ENCODE results near the gene GAB4. TPM values are rescaled to one million over a fixed set of nuclear protein-coding genes. Genes with fewer than 3 reads are reported as not detected.

The GAB4 gene
- total and polyA plus RNA-seq, 2 of the 13 experiments (the other 11 are each of a cell fraction or from before 2014, with no cell fraction given) = not detected

- H3K36me3 ChIP-seq (replicated peaks in 1 of 2; ENCODE audit: control insufficient read depth in 1 of 2, insufficient read depth in 2 of 2, low read length in 2 of 2) = no peaks in the 10 kb centered on the region
- H3K27ac ChIP-seq (ENCODE audit: extremely low read length, insufficient read depth, low read length) = no peak overlapping the region
- no peak overlapping the region for H3K4me3 ChIP-seq (replicated peaks in 1 of 3; ENCODE audit: insufficient read depth in 1 of 3, low read depth in 2 of 3, low read length in 3 of 3)
- ATAC-seq (no peak), FAIRE-seq (no peak), DNase-seq (ENCODE audit: low spot score) (no peak)
- no peak overlapping the region for H3K9ac ChIP-seq (ENCODE audit: insufficient read depth, low read depth, low read length)
- H3K9me3 ChIP-seq (ENCODE audit: low read length) = no peaks in the 10 kb centered on the region
- WGBS (ENCODE audit: low lambda C conversion rate) = 6% methylated on average over 1 of the region's 1 CpG
- H2AFZ ChIP-seq (ENCODE audit: low read length) = no peak overlapping the region
- CTCF ChIA-PET (ENCODE audit: low intra/inter-chr PET ratio, low total read pairs) = no interaction called here
- POLR2A ChIA-PET = no interaction called here
- intact Hi-C loops (cut with micrococcal nuclease; ENCODE audit: unreplicated experiment) = no loop called here
- in situ Hi-C loops (cut with HindIII; ENCODE audit: extremely low pct_ligation_motif_present, low pct_unique_long_range_greater_than_20kb) = no loop called here
- no peaks in the 10 kb centered on the region for H3K79me2 ChIP-seq (ENCODE audit: insufficient read depth, low read length)
- no peaks in the 10 kb centered on the region for H3K4me1 ChIP-seq (ENCODE audit: insufficient read depth, low read length)
- no peaks in the 10 kb centered on the region for H4K20me1 ChIP-seq (ENCODE audit: insufficient read depth, low read length)
- no peaks in the 10 kb centered on the region; a peak in 1 of 5 replicates for H3K27me3 ChIP-seq (ENCODE audit: control insufficient read depth in 1 of 2, insufficient read depth in 2 of 2, low read length in 2 of 2)
- H3K4me2 ChIP-seq (ENCODE audit: low read depth, low read length) = no peak overlapping the region
- BruUV-seq (replicated peaks) = no TSS peak
- TF ChIP-seq PAF1 (CRISPR knock-in tag; IDR thresholded peaks at IDR 0.05) = no peak
- no peak for TF ChIP-seq GLI4 (CRISPR knock-in tag; IDR thresholded peaks at IDR 0.05; ENCODE audit: borderline replicate concordance)
- no peak for TF ChIP-seq ZNF251 (CRISPR knock-in tag; IDR thresholded peaks at IDR 0.05)
- no peak for TF ChIP-seq REST (IDR thresholded peaks at IDR 0.05; ENCODE audit: borderline replicate concordance in 1 of 2, low read depth in 1 of 2, low read length in 2 of 2)
- no peak for TF ChIP-seq ZNF574 (CRISPR knock-in tag; IDR thresholded peaks at IDR 0.05)
- no peak for TF ChIP-seq THYN1 (CRISPR knock-in tag; IDR thresholded peaks at IDR 0.05; ENCODE audit: borderline replicate concordance, low read depth)
- no peak for TF ChIP-seq NBN (conservative IDR thresholded peaks at IDR 0.05)
- no peak for TF ChIP-seq BRF2 (CRISPR knock-in tag; IDR thresholded peaks at IDR 0.05)
- no peak for TF ChIP-seq ZNF792 (CRISPR knock-in tag; IDR thresholded peaks at IDR 0.05)
- TF ChIP-seq ZNF567 (CRISPR knock-in tag; IDR thresholded peaks at IDR 0.05; ENCODE audit: borderline replicate concordance) = no peak
- no peak for TF ChIP-seq RBFOX2 (IDR thresholded peaks at IDR 0.05; ENCODE audit: low read depth, low read length)
- no peak for TF ChIP-seq PREB (CRISPR knock-in tag; IDR thresholded peaks at IDR 0.05)
- TF ChIP-seq TEAD2 (CRISPR knock-in tag; IDR thresholded peaks at IDR 0.05) = no peak
- no peak for TF ChIP-seq IRF2 (CRISPR knock-in tag; IDR thresholded peaks at IDR 0.05)
Observed at GRCh38 chr22:17047656-17048055, 39.6 kb upstream of the GAB4 start.

All from HepG2 (cell line).